NCI-H510A (cell line): Measurements from ENCODE around the gene COL4A2.

Experiments
- DNase-seq: peaks from one replicate; lab custom pipeline; 2025; lab: John Stamatoyannopoulos, UW

COL4A2 gene

GRCh38 chr13:110560601-110561343, 253.7 kb downstream of the COL4A2 start:
- no peak for DNase-seq

GRCh38 chr13:110561344-110562035, 254.4 kb downstream of the COL4A2 start, which contains the start of gene RAB20:
Gene RAB20, minus strand, starts transcription at chr13:110561722. Its CDS starts 203 bp downstream, at chr13:110561519.
- peak; percentile 80 for DNase-seq

- no peak for DNase-seq
Measured at GRCh38 chr13:110562036-110562597, 255.0 kb downstream of the COL4A2 start.
